Measurements from ENCODE around the gene DYNLT3.
A peak's percentile ranks its signal among the peaks of the same experiment; 100 is the strongest.

Gene DYNLT3

GRCh38 chrX:37829721-37830120 lies 17.6 kb downstream of the DYNLT3 start:
- TF ChIP-seq CTCF (IDR thresholded peaks at IDR 0.05; ENCODE audit: low read depth, low read length), result no peak
- H3K4me3 ChIP-seq (ENCODE audit: low read depth, low read length), result no peak overlapping the region
- in situ Hi-C loops (cut with HindIII; ENCODE audit: low sequenced_read_pairs), result no loop called here
- no peak for DNase-seq (ENCODE audit: low read depth, low spot score)

- DNase-seq (ENCODE audit: low read depth, low spot score), result peak; percentile 43
- in situ Hi-C loops (cut with HindIII; ENCODE audit: low sequenced_read_pairs), result no loop called here
- TF ChIP-seq CTCF (IDR thresholded peaks at IDR 0.05; ENCODE audit: low read depth, low read length), result peak; percentile 80
- H3K4me3 ChIP-seq (ENCODE audit: low read depth, low read length), result no peak overlapping the region
Observed at GRCh38 chrX:37825215-37825842, 22.0 kb downstream of the DYNLT3 start.

GRCh38 chrX:37824491-37825214 lies 22.7 kb downstream of the DYNLT3 start:
- no peak for DNase-seq (ENCODE audit: low read depth, low spot score)
- no peak for TF ChIP-seq CTCF (IDR thresholded peaks at IDR 0.05; ENCODE audit: low read depth, low read length)
- no peak overlapping the region for H3K4me3 ChIP-seq (ENCODE audit: low read depth, low read length)
- in situ Hi-C loops (cut with HindIII; ENCODE audit: low sequenced_read_pairs), result no loop called here

- no peak for DNase-seq (ENCODE audit: low read depth, low spot score)
- in situ Hi-C loops (cut with HindIII; ENCODE audit: low sequenced_read_pairs), result no loop called here
- no peak for TF ChIP-seq CTCF (IDR thresholded peaks at IDR 0.05; ENCODE audit: low read depth, low read length)
- H3K4me3 ChIP-seq (ENCODE audit: low read depth, low read length), result no peak overlapping the region
Observed at GRCh38 chrX:37820646-37821045, 26.7 kb downstream of the DYNLT3 start.

- no peak overlapping the region for H3K4me3 ChIP-seq (ENCODE audit: low read depth, low read length)
- TF ChIP-seq CTCF (IDR thresholded peaks at IDR 0.05; ENCODE audit: low read depth, low read length), result no peak
- in situ Hi-C loops (cut with HindIII; ENCODE audit: low sequenced_read_pairs), result no loop called here
- no peak for DNase-seq (ENCODE audit: low read depth, low spot score)
Observed at GRCh38 chrX:37818031-37818430, 29.3 kb downstream of the DYNLT3 start.

- in situ Hi-C loops (cut with HindIII; ENCODE audit: low sequenced_read_pairs), result no loop called here
- DNase-seq (ENCODE audit: low read depth, low spot score), result no peak
- no peak overlapping the region for H3K4me3 ChIP-seq (ENCODE audit: low read depth, low read length)
- no peak for TF ChIP-seq CTCF (IDR thresholded peaks at IDR 0.05; ENCODE audit: low read depth, low read length)
Observed at GRCh38 chrX:37817579-37817978, 29.8 kb downstream of the DYNLT3 start.

Measured in astrocyte of the spinal cord (primary cell).